WI38 (cell line): Measurements from ENCODE around the gene PRAMEF12.
"Not testable (repeated sequence)": the region's sequence is repeated elsewhere in the genome, so short reads cannot be mapped to it uniquely, and the experiment has no call there.

Experiments
- H3K4me3 ChIP-seq: 2 replicates; pipeline ENCODE4 v1.5.1; 2011; ENCODE audit warnings: low read depth, mild to moderate bottlenecking, control low read depth, low read length
- TF ChIP-seq, protein P1 (sequence below): IDR thresholded peaks from 2 replicates; pipeline ENCODE4 v1.5.1; 2012; ENCODE audit warnings: low read depth, mild to moderate bottlenecking, control low read depth, low read length

PRAMEF12 gene

GRCh38 chr1:12778907-12779306 lies 5.4 kb downstream of the PRAMEF12 start:
- no peak overlapping the region for H3K4me3 ChIP-seq
- TF ChIP-seq, protein P1, sequence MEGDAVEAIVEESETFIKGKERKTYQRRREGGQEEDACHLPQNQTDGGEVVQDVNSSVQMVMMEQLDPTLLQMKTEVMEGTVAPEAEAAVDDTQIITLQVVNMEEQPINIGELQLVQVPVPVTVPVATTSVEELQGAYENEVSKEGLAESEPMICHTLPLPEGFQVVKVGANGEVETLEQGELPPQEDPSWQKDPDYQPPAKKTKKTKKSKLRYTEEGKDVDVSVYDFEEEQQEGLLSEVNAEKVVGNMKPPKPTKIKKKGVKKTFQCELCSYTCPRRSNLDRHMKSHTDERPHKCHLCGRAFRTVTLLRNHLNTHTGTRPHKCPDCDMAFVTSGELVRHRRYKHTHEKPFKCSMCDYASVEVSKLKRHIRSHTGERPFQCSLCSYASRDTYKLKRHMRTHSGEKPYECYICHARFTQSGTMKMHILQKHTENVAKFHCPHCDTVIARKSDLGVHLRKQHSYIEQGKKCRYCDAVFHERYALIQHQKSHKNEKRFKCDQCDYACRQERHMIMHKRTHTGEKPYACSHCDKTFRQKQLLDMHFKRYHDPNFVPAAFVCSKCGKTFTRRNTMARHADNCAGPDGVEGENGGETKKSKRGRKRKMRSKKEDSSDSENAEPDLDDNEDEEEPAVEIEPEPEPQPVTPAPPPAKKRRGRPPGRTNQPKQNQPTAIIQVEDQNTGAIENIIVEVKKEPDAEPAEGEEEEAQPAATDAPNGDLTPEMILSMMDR, result no peak

DNA sequence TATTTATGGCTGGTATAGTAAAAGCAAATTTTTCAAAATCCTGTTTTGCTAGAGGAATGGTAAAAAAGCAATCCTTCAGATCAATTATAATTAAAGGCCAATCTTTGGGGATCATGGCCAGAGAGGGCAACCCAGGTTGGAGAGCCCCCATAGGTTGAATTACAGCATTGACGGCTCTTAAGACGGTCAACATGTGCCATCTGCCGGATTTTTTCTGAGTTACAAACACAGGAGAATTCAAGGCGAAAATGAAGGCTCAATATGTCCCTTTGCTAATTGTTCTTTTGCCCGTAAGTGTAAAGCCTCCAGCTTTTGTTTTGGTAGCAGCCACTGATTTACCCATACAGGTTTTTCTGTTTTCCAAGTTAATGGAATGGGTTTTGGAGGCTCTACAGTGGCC lies 8.0 kb downstream of the PRAMEF12 start:
- H3K4me3 ChIP-seq, result not testable (repeated sequence)

DNA sequence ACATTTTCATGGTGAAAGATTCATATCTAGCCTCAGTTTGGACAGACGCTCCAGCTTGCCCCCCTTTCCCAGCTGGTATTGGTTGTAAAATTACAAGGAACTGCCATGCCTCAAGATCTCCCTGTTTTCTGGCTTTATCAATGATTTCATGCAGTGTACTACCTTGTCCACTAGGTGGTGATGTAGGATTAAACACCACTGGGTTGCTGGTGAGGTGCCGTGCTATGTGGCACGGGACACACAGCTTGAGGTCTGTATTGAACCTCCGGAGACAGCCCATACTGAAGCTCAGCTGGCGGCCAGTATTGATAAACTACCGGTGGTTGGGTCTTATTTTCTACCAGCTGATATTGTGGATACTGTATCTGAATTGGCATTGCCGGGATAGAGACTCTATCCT lies 10.2 kb downstream of the PRAMEF12 start:
- H3K4me3 ChIP-seq, result not testable (repeated sequence)

- H3K4me3 ChIP-seq, result not testable (repeated sequence)
Measured at GRCh38 chr1:12784729-12785128, 11.2 kb downstream of the PRAMEF12 start.

DNA sequence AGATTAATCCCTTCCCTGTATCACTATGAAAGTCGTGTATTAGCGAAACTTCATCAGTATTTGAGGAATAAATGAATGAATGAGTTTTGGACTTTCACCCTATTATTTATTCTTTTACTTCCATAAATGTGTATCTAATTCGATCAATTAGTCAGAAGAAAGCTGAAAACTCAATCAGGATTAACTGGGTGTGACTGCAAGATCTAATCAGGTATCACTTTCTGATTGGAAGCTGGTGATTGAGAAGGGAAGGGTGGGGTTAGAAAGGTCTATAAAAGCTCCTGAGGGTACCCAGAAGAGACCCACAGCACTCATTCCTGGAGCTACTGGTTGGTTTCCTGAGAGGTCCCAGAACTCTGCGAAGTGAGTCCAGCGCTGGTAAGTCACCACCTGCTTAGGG lies 17.6 kb downstream of the PRAMEF12 start, which contains the start of gene PRAMEF1:
PRAMEF1 (plus strand) TSS at position 301 of the 400 bp plus-strand sequence. CDS start 1,831 bp downstream, outside the sequence.
- not testable (repeated sequence) for H3K4me3 ChIP-seq

DNA sequence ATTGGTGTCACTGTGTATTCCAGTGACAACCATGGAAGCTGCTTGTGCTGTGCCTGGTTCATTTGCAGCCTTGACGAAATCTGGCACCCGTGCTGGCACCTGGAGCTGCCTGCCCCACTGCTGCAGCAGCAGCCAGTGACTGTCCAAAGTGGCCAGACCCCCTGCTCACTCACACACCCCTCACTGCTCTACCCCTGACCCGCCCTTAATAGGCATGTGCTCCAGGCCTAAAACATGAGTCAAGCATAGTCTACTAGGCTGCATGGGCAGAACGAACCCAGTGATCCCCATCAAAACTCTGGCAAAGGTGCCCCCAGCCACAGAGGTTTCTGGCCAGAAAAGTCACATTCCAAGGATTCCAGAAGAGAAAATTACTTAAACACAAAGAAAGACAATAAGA lies 25.4 kb downstream of the PRAMEF12 start:
- TF ChIP-seq, protein P1, result no peak
- no peak overlapping the region for H3K4me3 ChIP-seq

DNA sequence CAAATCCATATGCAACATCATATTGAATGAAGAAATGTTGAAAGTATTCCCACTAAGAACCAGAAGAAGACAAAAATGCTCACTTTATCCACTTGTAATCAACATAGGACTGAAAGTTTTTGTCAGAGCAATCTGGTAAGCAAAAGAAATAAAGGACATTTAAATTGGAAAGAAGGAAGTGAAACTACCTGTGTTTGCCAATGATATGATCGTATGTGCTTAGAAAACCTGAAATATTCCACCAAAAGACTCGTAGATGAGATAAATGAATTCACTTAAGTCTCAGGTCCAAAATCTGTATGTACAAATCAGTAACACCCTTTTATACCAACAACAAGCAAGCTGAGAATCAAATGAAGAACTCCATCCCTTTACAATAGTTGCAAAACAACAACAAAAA lies 26.2 kb downstream of the PRAMEF12 start:
- H3K4me3 ChIP-seq, result no peak overlapping the region
- TF ChIP-seq, protein P1, result no peak

- TF ChIP-seq, protein P1, result no peak
- no peak overlapping the region for H3K4me3 ChIP-seq
Measured at GRCh38 chr1:12809933-12810332, 36.4 kb downstream of the PRAMEF12 start.

- no peak overlapping the region for H3K4me3 ChIP-seq
- TF ChIP-seq, protein P1, result no peak
Measured at GRCh38 chr1:12810691-12811408, 37.3 kb downstream of the PRAMEF12 start.
